Esophagus squamous epithelium (tissue), 5 donors: ENCODE results near the gene CSMD2. TPM values are rescaled to one million over a fixed set of nuclear protein-coding genes. Genes with fewer than 3 reads are reported as not detected.

ENCODE experiments used
- DNase-seq: peaks from one replicate; lab custom pipeline; 2025; lab: John Stamatoyannopoulos, UW
- H3K27ac ChIP-seq, 4 donors: fragments of 200-600 bp; sonication (generic); one replicate each; pipeline ENCODE4 v1.5.1; 2016 to 2019; ENCODE audit warnings: mild to moderate bottlenecking in 1 of 4
- H3K27me3 ChIP-seq, 4 donors: fragments of 200-600 bp; sonication (generic); 1 replicate in 3 of 4; 2 replicates in 1 of 4; pipeline versions ENCODE4 v1.5.1 to v1.6.0; 2017 to 2021; ENCODE audit warnings: antibody characterized with exemption in 1 of 4
- H3K36me3 ChIP-seq, 3 donors: fragments of 200-600 bp; sonication (generic); one replicate each; pipeline ENCODE4 v1.5.1; 2016 to 2019
- H3K4me1 ChIP-seq, 3 donors: fragments of 200-600 bp; sonication (generic); one replicate each; pipeline ENCODE4 v1.5.1; 2017 to 2019
- H3K4me3 ChIP-seq, 4 donors: fragments of 200-600 bp; sonication (generic); 1 replicate in 3 of 4; 2 replicates in 1 of 4; pipeline ENCODE4 v1.5.1; 2016 to 2019; ENCODE audit warnings: mild to moderate bottlenecking in 2 of 4, moderate library complexity in 1 of 4
- H3K9me3 ChIP-seq, 3 donors: fragments of 200-600 bp; sonication (generic); one replicate each; pipeline ENCODE4 v1.5.1; 2016 to 2019
- POLR2A ChIP-seq, 4 donors: fragments of 450-650 bp; IDR thresholded peaks; one replicate each; pipeline ENCODE4 v1.6.1; 2017; ENCODE audit warnings: antibody characterized with exemption in 4 of 4, mild to moderate bottlenecking in 4 of 4, moderate library complexity in 3 of 4
- WGBS, 2 donors: methylation state at CpG; one replicate each; pipeline ENCODE4 v1.1.5; 2018; 5-methylcytosine and 5-hydroxymethylcytosine counted together
- intact Hi-C: fragments of 100-400 bp; cut with DNase I; formaldehyde crosslinking; loops from one replicate; pipeline ENCODE4 v1.15.0; 2022
- total RNA-seq, 4 donors: library from RNA; depleted of rRNA; stranded (reverse); fragments of >200 nt; gene quantifications; one replicate each; pipeline ENCODE4 v1.1.0, GENCODE V29; 2016
- TF ChIP-seq, protein P1 (sequence below), 6 experiments: fragments of 450-650 bp in 4 of 6; fragments of 200-600 bp in 2 of 6; sonication (generic) in 2 of 6; IDR thresholded peaks; one replicate each; pipeline ENCODE4 v1.5.1; 2016 to 2019; ENCODE audit warnings: antibody characterized with exemption in 6 of 6, mild to moderate bottlenecking in 4 of 6, moderate library complexity in 4 of 6
- donor health status: DM: yes; HTN: yes; CAD: no.

Gene CSMD2
- total RNA-seq, 4 donors from 2014 or later, result under 0.01 to 0.13 TPM; not detected in 2

DNA sequence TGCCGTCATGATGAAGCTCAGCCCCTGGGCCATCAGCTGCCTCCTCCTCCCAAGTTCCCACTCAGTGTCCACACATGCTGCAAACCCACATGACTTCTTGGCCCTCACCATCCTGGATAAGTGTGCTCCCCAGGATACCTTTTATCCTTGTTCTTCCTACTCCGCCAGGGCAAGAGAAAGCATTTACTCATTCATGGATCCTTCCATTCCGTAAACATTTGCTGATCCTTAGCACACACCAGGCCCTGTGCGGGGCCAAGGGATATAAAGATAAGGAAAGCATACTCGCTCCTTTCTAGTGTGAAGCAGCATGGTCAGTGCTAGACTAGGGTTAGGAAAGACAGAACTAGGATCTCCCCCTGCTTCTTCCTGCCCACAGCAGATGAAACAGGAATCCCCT is 423.3 kb downstream of the CSMD2 start:
- 81 to 98% methylated on average over 5 of the region's 5 CpGs for WGBS, 2 donors
- no peak for TF ChIP-seq POLR2A (IDR thresholded peaks at IDR 0.05)
- TF ChIP-seq, protein P1, sequence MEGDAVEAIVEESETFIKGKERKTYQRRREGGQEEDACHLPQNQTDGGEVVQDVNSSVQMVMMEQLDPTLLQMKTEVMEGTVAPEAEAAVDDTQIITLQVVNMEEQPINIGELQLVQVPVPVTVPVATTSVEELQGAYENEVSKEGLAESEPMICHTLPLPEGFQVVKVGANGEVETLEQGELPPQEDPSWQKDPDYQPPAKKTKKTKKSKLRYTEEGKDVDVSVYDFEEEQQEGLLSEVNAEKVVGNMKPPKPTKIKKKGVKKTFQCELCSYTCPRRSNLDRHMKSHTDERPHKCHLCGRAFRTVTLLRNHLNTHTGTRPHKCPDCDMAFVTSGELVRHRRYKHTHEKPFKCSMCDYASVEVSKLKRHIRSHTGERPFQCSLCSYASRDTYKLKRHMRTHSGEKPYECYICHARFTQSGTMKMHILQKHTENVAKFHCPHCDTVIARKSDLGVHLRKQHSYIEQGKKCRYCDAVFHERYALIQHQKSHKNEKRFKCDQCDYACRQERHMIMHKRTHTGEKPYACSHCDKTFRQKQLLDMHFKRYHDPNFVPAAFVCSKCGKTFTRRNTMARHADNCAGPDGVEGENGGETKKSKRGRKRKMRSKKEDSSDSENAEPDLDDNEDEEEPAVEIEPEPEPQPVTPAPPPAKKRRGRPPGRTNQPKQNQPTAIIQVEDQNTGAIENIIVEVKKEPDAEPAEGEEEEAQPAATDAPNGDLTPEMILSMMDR (IDR thresholded peaks at IDR 0.05), result no peak
- Histone ChIP-seq H3K4me1 (no peaks in the 10 kb centered on the region), H3K27me3 (peaks cover 0 to 6% (median 0%) of the 10 kb centered on the region in 4 donors), H3K36me3 (no peaks in the 10 kb centered on the region), H3K27ac (no peak overlapping the region), H3K4me3 (no peak overlapping the region), H3K9me3 (no peaks in the 10 kb centered on the region)
- DNase-seq, result no peak
- intact Hi-C loops, result no loop called here

DNA sequence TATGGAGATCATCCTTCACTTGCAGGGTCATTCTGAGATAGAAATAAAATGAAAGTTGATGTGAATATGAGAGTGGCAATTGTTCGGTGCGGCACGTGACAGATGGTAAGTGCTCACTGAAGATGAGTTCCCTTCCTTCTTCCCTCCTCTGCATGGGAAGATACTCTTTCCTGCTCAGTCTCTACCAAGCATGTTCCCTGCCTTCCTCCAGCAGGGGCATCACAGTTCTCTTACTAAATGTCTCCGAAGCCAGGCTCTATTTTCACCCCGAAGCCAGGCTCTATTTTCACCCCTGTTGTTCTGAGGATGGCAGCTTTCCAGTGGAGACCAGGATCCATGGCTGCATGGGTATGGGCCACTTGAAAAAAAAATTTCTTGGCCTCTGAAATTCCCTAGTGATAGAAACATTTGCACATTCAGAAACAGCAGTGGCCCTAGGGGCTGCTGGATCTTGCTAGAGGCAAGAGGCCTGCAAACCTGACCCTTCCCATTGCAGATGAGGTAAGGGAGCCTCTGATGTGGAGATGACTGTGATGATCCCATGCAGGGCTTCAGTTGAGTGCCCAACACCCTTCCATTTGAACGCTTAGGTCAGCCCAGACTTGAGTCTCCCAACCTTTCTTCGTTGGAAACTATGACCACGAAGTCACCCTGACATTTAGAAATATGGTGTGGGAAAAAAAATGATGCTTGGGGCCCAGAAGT is 424.8 kb downstream of the CSMD2 start:
- Histone ChIP-seq H3K27me3 (peaks cover 0 to 19% (median 0%) of the 10 kb centered on the region in 4 donors), H3K36me3 (no peaks in the 10 kb centered on the region), H3K4me3 (no peak overlapping the region), H3K4me1 (no peaks in the 10 kb centered on the region), H3K9me3 (no peaks in the 10 kb centered on the region), H3K27ac (no peak overlapping the region)
- 74 to 76% methylated on average over 8 of the region's 8 CpGs for WGBS, 2 donors
- DNase-seq, result no peak
- intact Hi-C loops, result no loop called here
- TF ChIP-seq, protein P1 (IDR thresholded peaks at IDR 0.05), result no peak
- no peak for TF ChIP-seq POLR2A (IDR thresholded peaks at IDR 0.05)

DNA sequence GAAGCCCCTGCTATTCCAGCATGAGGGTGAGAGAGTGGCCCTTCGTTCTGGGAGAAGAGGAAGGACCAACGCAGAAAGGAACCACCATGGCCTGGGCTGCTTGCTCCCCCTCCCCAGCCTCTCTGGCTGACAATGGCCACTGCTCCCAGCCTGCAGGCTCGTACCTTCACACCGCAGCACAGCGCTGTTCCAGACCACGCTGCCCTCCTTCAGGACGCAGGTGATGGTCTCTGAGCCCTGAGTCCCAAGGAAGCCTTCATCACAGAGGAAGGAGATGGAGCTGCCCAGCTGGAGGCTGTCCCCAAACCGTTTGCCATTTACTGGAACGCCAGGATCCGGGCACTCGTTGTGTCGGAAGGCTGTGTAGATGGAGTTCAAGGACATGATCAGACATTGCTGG is 426.1 kb downstream of the CSMD2 start:
- intact Hi-C loops, result no loop called here
- no peaks in the 10 kb centered on the region for H3K36me3 ChIP-seq
- DNase-seq, result no peak
- no peaks in the 10 kb centered on the region for H3K4me1 ChIP-seq
- TF ChIP-seq POLR2A (IDR thresholded peaks at IDR 0.05), result no peak
- TF ChIP-seq, protein P1 (IDR thresholded peaks at IDR 0.05), result no peak
- 62 to 69% methylated on average over 2 to 6 of the region's 12 CpGs for WGBS, 2 donors
- no peaks in the 10 kb centered on the region for H3K9me3 ChIP-seq
- H3K27me3 ChIP-seq, result peaks cover 0 to 32% (median 0%) of the 10 kb centered on the region in 4 donors
- H3K4me3 ChIP-seq, result no peak overlapping the region
- no peak overlapping the region for H3K27ac ChIP-seq

DNA sequence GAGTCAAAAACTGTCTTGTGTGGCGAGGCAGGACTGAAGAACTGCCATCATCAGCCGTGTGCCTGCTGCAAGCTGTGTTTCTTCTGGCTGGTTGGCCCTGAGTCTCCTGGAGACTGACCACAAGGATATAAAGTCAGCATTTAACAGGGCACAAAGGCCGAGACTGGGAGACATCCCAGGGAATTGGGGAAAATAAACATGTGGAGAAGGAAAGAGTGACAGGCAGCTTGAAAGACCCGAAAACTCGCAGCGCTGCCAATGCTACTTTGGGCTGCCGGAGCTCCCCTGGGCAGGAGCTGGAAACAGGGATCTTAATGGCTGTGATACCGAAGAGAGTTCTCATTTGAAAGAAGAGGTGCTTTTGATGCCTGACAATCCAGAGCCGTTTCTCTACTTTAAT is 426.5 kb downstream of the CSMD2 start:
- DNase-seq, result no peak
- Histone ChIP-seq H3K9me3 (no peaks in the 10 kb centered on the region), H3K4me3 (no peak overlapping the region), H3K27me3 (peaks cover 0 to 36% (median 0%) of the 10 kb centered on the region in 4 donors), H3K36me3 (no peaks in the 10 kb centered on the region), H3K27ac (no peak overlapping the region), H3K4me1 (no peaks in the 10 kb centered on the region)
- TF ChIP-seq POLR2A (IDR thresholded peaks at IDR 0.05), result no peak
- TF ChIP-seq, protein P1 (IDR thresholded peaks at IDR 0.05), result no peak
- intact Hi-C loops, result no loop called here
- 59 to 60% methylated on average over 8 to 9 of the region's 9 CpGs for WGBS, 2 donors

DNA sequence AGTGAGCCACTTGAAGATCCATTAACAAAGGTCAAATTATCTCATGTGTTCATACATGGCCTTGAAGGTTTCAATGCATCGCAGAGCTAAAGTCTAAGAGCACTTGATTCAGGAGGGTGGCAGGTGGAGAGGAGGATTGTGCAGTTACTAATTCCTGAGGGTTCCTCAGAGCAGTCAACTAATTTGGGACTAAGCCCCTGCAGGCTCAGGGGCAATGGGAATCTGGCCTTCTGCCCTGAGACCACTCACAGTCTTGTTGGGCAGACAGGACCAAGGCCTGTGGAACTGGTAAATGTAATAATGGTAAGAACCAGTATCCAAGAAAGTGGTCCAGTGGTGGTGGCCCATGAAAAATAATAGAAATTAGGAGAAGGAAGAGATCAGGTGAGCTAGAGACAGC is 428.5 kb downstream of the CSMD2 start:
- peaks cover 0 to 53% (median 0%) of the 10 kb centered on the region in 4 donors for H3K27me3 ChIP-seq
- intact Hi-C loops, result no loop called here
- WGBS, 2 donors, result 86 to 100% methylated on average over 1 of the region's 1 CpG

More for the DNA sequence above, 428.5 kb downstream of the CSMD2 start:
- Histone ChIP-seq H3K4me3 (no peak overlapping the region), H3K36me3 (no peaks in the 10 kb centered on the region), H3K4me1 (no peaks in the 10 kb centered on the region), H3K9me3 (no peaks in the 10 kb centered on the region), H3K27ac (no peak overlapping the region)
- no peak for TF ChIP-seq POLR2A (IDR thresholded peaks at IDR 0.05)
- TF ChIP-seq, protein P1 (IDR thresholded peaks at IDR 0.05), result no peak
- no peak for DNase-seq
